Stimulated activated CD8-positive, alpha-beta memory T cell treated with anti-CD3 and anti-CD28 coated beads, Interleukin-4, amount 100 ng/mL, for 24 hours (primary cell): ENCODE results near the gene KLF7.
"Not testable (repeated sequence)": the region's sequence is repeated elsewhere in the genome, so short reads cannot be mapped to it uniquely, and the experiment has no call there.

Source experiments
- DNase-seq: peaks from one replicate; pipeline ENCODE4 v3.0.0-alpha.2; 2020; ENCODE audit warnings: low read depth

The KLF7 gene

DNA sequence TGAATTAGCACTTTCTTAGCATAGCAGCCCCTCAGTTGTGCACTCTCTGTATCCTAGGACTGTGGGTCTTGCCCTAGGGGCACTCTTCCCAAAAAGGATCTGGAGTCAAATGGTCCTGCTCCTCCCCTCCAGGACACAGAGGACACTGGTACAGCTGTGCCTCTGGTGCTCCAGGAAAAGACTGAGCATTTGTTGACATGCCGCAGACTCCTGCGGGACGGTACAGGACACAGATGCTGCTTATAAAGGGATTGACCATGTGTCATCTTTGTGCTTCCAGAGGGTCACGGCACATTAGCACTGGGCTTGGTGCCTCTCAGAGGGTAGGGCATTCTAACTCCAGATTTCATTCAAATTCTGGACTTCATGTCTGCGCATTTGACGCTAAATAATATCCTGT is 110.5 kb downstream of the KLF7 start:
- DNase-seq, result no peak

- DNase-seq, result no peak
Measured at GRCh38 chr2:207054521-207054920, 111.2 kb downstream of the KLF7 start.

DNA sequence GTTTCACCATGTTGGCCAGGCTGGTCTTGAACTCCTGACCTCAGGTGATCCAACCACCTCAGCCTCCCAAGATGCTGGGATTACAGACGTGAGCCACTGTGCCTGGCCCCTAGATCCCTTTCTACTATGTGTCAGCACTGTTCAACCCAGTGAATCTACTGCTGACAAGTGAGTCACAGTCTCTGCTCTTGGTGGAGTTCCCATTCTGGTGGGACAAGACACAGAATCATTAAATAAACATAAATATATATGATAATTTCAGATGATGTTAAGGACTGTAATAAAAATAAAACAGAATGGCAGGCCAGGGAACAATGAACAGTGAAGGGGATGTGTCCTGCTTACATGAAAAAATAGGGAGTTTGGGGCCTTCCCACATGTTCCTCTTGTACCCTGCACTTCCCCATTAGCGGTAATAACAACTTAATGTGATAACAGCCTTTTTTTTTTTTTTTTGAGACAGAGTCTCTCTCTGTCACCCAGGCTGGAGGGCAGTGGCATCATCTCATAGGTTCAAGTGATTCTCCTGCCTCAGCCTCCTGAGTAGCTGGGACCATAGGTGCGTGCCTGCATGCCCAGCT is 114.3 kb downstream of the KLF7 start:
- DNase-seq, result no peak

DNA sequence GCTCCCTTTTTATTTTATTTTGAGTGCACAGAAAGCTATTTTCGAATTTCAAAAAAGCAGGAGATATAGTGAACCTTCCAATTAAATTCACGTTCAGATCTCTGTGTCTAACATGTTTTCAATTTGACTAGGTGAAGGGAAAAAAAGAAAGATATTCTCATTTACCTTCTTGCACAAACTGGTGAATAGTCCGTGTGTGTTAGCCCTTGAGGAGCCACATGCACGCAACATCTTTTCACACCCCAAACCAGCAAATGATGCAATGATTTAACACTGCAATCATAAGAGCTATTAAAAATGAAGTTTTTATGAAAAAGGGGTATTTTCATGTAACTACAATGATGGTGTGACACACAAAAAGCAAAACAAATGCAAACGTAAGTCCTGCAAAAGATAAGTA is 116.6 kb downstream of the KLF7 start:
- DNase-seq, result no peak

- DNase-seq, result no peak
Measured at GRCh38 chr2:207048416-207048815, 117.3 kb downstream of the KLF7 start.

- no peak for DNase-seq
Measured at GRCh38 chr2:207046724-207047123, 119.0 kb downstream of the KLF7 start.

- no peak for DNase-seq
Measured at GRCh38 chr2:207045531-207045930, 120.2 kb downstream of the KLF7 start.

DNA sequence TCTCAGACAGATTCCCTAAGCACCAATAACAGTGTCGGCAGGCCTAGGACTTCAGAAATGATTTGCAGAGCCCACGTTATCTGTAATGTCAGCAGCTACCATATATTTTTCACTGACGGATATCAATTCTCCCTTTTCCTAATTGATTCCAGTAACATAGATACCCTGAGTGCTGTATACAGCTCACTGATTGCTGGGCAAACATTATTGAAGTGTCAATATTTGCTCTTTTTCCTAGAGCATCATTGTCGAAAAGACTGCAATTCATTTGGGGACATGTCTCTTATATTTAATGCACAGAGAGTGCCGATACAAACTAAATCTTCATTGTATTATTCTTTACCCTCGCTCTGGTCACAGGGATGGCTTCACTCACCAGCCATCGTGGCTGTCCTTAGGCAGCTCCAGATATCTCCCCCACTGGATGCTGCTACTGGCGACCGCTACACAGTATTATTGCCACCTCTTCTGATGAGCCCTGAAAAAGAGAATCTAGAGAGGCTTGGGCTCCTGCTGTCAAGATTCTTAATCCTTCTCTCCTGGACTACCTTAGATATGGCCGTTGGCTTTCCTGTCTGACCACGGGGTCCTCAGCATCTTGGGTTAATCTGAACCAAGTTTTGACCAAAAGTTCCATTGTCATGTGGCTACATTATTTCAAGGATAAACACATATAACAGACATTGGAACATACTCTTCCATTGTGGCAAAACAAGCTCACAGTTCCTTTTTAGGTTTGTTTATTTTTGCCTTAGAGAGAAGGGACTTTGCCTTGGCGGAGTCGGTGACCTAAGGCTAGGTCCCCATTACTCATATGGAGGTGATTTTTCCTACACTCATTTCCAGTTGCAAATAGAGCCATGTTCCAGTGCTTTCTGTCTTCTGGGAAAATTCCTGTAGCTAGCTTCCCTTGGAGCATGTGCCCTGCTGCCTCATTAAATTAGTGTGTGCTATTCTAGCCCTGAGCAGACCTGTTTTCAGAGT is 121.1 kb downstream of the KLF7 start:
- no peak for DNase-seq

DNA sequence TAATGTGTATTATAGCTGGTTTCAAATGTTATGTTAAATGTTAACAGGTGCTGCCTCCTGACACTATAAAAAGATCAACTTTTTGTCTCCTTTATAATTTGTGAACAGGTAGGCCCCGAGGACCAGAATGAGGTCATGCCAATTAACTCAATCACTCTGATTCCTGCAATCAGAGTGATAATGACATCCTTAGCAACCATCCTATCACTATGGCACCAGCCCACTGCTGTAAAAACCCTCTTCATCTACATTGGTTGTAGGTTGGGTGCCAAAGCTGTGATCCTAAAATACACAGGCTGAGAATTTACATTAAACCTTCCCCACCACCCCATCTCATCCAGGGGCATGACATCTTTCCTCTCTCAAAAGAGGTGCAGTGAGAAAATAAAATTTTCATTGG is 122.9 kb downstream of the KLF7 start:
- no peak for DNase-seq

- no peak for DNase-seq
Measured at GRCh38 chr2:207041786-207042554, 123.8 kb downstream of the KLF7 start.

- no peak for DNase-seq
Measured at GRCh38 chr2:207041279-207041678, 124.5 kb downstream of the KLF7 start.

GRCh38 chr2:207040696-207041095 is 125.1 kb downstream of the KLF7 start:
- no peak for DNase-seq

- DNase-seq, result no peak
Measured at GRCh38 chr2:207039225-207039624, 126.5 kb downstream of the KLF7 start.

DNA sequence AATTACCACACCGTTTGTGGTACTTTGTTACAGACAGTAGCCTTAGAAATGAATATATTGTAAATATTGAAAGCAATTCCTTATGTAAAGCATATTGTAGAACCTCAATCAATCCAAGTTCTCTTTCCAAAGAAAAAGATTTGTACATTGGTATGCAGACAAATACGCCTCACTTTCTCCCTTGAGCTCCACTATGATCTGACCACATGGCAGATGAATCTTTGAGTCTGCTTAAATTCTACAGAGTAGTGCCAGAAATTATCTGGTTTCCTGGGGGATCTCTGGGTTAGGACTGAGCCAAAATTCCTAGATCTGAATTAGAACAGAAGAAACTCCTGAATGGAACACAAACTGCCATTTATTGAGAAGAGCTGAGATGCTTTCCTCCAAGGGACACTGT is 127.4 kb downstream of the KLF7 start:
- no peak for DNase-seq

DNA sequence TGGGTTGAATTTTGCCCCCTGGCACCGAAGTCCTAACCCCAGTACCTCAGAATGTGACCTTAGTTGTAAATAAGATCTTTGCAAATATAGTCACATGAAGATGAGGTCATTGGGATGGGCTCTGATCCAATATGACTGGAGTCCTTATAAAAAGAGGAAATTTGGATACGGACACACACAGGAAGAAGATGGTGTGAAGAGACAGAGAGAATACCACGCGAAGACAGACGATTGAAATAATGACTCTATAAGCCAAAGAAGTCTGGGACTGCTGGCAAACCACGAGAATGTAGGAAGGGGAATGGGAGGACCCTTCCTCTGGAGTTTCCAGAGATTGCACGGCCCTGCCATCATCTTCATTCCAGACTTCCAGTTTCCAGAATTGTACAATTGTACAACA is 127.9 kb downstream of the KLF7 start:
- DNase-seq, result no peak

- DNase-seq, result not testable (repeated sequence)
Measured at GRCh38 chr2:207037023-207037422, 128.7 kb downstream of the KLF7 start.

- no peak for DNase-seq
Measured at GRCh38 chr2:207035875-207036274, 129.9 kb downstream of the KLF7 start.

GRCh38 chr2:207032490-207032889 is 133.3 kb downstream of the KLF7 start:
- DNase-seq, result no peak
